Measurements from ENCODE around the gene POLR3G. TPM values are rescaled to one million over a fixed set of nuclear protein-coding genes. Genes with fewer than 3 reads are reported as not detected.

Gene POLR3G
- total RNA-seq, 6 experiments from 2014 or later = 1.2 to 7.7 (median 2.0) TPM

- Histone ChIP-seq H3K4me1 (no peaks in the 10 kb centered on the region), H3K4me3 (no peak overlapping the region), H3K36me3 (no peaks in the 10 kb centered on the region), H3K9me3 (no peaks in the 10 kb centered on the region), H3K27ac (no peak overlapping the region), H3K27me3 (peaks cover 0 to 12% of the 10 kb centered on the region in 2 donors)
- TF ChIP-seq CTCF (IDR thresholded peaks at IDR 0.05) (no peak), POLR2A (IDR thresholded peaks at IDR 0.05) (no peak)
- intact Hi-C loops (cut with DNase I) = no loop called here
- no peak for DNase-seq
- ATAC-seq = no peak
These were observed 74.6 kb downstream of the POLR3G start for GRCh38 chr5:90549223-90549622.

- H3K27me3 ChIP-seq = peaks cover 0 to 12% of the 10 kb centered on the region in 2 donors
- no peak overlapping the region for H3K4me3 ChIP-seq
- DNase-seq (no peak), ATAC-seq (no peak)
- H3K9me3 ChIP-seq = no peaks in the 10 kb centered on the region
- intact Hi-C loops (cut with DNase I) = no loop called here
- H3K4me1 ChIP-seq = no peaks in the 10 kb centered on the region
- no peaks in the 10 kb centered on the region for H3K36me3 ChIP-seq
- no peak overlapping the region for H3K27ac ChIP-seq
- no peak for TF ChIP-seq POLR2A (IDR thresholded peaks at IDR 0.05)
- no peak for TF ChIP-seq CTCF (IDR thresholded peaks at IDR 0.05)
- 61% methylated on average over 2 of the region's 2 CpGs for WGBS (ENCODE audit: insufficient coverage, low coverage, low lambda C conversion rate, missing lambda C conversion rate)
These were observed 75.1 kb downstream of the POLR3G start for GRCh38 chr5:90549729-90550275.

- Histone ChIP-seq H3K4me3 (no peak overlapping the region), H3K4me1 (no peaks in the 10 kb centered on the region), H3K9me3 (no peaks in the 10 kb centered on the region), H3K27ac (no peak overlapping the region), H3K36me3 (no peaks in the 10 kb centered on the region), H3K27me3 (peaks cover 0 to 12% of the 10 kb centered on the region in 2 donors)
- no peak for TF ChIP-seq POLR2A (IDR thresholded peaks at IDR 0.05)
- TF ChIP-seq CTCF (IDR thresholded peaks at IDR 0.05) = no peak
- WGBS (ENCODE audit: insufficient coverage, low coverage, low lambda C conversion rate, missing lambda C conversion rate) = 43% methylated on average over 3 of the region's 3 CpGs
- intact Hi-C loops (cut with DNase I) = no loop called here
- ATAC-seq (no peak), DNase-seq (no peak)
These were observed 76.3 kb downstream of the POLR3G start for GRCh38 chr5:90550963-90551362.

GRCh38 chr5:90551376-90551775 is 76.7 kb downstream of the POLR3G start:
- intact Hi-C loops (cut with DNase I) = no loop called here
- Histone ChIP-seq H3K27ac (no peak overlapping the region), H3K27me3 (peaks cover 0 to 8% of the 10 kb centered on the region in 2 donors), H3K4me3 (no peak overlapping the region), H3K36me3 (no peaks in the 10 kb centered on the region), H3K9me3 (no peaks in the 10 kb centered on the region), H3K4me1 (no peaks in the 10 kb centered on the region)
- DNase-seq (no peak), ATAC-seq (no peak)
- 28% methylated on average over 3 of the region's 5 CpGs for WGBS (ENCODE audit: insufficient coverage, low coverage, low lambda C conversion rate, missing lambda C conversion rate)
- TF ChIP-seq POLR2A (IDR thresholded peaks at IDR 0.05) (no peak), CTCF (IDR thresholded peaks at IDR 0.05) (no peak)

- Histone ChIP-seq H3K9me3 (no peaks in the 10 kb centered on the region), H3K27me3 (peaks cover 0 to 8% of the 10 kb centered on the region in 2 donors), H3K27ac (no peak overlapping the region), H3K4me1 (peaks cover 0 to 7% (median 0%) of the 10 kb centered on the region in 4 donors), H3K4me3 (no peak overlapping the region), H3K36me3 (no peaks in the 10 kb centered on the region)
- ATAC-seq (no peak), DNase-seq (no peak)
- TF ChIP-seq POLR2A (IDR thresholded peaks at IDR 0.05) (no peak), CTCF (IDR thresholded peaks at IDR 0.05) (no peak)
- intact Hi-C loops (cut with DNase I) = no loop called here
These were observed 79.0 kb downstream of the POLR3G start for GRCh38 chr5:90553711-90554110.

Measured in right lobe of liver (tissue), 6 donors.